Epithelial cell of esophagus (primary cell): ENCODE measurements around the gene TTC1.
A peak's percentile ranks its signal among the peaks of the same experiment; 100 is the strongest.
"Not testable (repeated sequence)": the region's sequence is repeated elsewhere in the genome, so short reads cannot be mapped to it uniquely, and the experiment has no call there.

ENCODE experiments used
- DNase-seq: peaks from one replicate; pipeline ENCODE4 v3.0.0; 2010; ENCODE audit warnings: low read depth
- H3K4me3 ChIP-seq: 2 replicates; pipeline ENCODE4 v1.5.1; 2011; ENCODE audit warnings: mild to moderate bottlenecking, low read length, control low read depth
- TF ChIP-seq, protein P1 (sequence below): IDR thresholded peaks from 2 replicates; pipeline ENCODE4 v1.5.1; 2011; ENCODE audit warnings: low read depth, mild to moderate bottlenecking, low read length, control low read depth, inconsistent platforms; ENCODE audit not compliant: insufficient read depth; ENCODE audit errors: missing control alignments

The TTC1 gene

DNA sequence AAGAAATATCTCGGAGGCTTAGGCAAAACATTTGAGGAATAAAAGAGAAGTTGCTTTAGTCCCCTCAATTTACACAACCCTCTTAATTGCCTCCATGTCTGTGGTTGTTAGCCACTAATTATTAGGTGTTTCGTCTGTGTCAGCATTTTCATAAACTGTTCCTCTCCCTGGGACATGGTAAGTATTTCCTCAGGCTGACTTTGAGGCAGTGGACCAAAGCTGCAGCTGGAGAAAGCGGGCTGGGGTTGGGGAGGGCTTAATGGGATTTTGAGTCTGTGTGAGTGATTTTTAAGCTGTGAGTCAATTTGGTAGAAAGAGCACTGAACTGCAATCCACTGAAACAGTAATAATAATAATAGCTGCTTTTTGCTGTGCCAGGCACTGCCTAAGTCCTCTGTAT is 13.0 kb upstream of the TTC1 start:
- TF ChIP-seq, protein P1, sequence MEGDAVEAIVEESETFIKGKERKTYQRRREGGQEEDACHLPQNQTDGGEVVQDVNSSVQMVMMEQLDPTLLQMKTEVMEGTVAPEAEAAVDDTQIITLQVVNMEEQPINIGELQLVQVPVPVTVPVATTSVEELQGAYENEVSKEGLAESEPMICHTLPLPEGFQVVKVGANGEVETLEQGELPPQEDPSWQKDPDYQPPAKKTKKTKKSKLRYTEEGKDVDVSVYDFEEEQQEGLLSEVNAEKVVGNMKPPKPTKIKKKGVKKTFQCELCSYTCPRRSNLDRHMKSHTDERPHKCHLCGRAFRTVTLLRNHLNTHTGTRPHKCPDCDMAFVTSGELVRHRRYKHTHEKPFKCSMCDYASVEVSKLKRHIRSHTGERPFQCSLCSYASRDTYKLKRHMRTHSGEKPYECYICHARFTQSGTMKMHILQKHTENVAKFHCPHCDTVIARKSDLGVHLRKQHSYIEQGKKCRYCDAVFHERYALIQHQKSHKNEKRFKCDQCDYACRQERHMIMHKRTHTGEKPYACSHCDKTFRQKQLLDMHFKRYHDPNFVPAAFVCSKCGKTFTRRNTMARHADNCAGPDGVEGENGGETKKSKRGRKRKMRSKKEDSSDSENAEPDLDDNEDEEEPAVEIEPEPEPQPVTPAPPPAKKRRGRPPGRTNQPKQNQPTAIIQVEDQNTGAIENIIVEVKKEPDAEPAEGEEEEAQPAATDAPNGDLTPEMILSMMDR = no peak
- DNase-seq = no peak

DNA sequence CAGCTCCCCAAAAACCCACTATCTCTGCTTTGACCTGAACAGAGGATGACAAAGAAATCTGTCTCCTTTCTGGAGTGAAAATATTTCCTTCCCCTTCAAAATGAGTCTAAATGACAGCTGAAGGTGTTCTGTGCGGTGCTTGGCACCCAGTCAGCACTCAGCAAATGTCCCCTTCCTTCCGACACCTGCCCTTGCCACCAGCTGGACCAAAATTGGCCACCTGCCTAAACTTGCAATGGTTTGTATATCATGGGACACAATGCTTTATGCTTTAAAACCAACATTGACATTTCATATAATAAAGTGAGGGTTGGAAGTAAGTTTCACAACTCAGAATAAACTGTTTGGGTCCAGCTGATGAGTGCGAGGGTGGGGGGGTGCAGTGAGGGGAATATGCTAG is 7.5 kb upstream of the TTC1 start:
- DNase-seq = no peak
- no peak overlapping the region for H3K4me3 ChIP-seq
- TF ChIP-seq, protein P1 = no peak

More for the DNA sequence above, 13.0 kb upstream of the TTC1 start:
- H3K4me3 ChIP-seq = no peak overlapping the region

DNA sequence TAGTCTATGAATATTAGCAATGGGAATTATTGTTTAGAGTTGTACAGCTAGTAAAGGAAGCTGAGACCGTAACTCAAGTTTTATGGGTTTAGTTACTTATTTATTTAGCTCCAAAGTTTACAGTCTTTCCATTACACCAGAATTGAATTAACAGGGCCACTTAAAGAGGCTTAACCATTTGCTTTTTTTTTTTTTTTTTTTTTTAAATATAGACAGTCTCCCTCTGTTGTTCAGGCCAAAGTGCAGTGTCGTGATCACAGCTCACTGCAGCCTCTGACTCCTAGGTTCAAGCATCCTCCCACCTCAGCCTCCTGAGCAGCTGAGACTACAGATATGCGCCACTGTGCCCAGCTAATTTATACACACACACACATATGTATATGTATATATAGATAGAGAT is 1.4 kb upstream of the TTC1 start:
- TF ChIP-seq, protein P1 = no peak
- no peak for DNase-seq
- H3K4me3 ChIP-seq = no peak overlapping the region

DNA sequence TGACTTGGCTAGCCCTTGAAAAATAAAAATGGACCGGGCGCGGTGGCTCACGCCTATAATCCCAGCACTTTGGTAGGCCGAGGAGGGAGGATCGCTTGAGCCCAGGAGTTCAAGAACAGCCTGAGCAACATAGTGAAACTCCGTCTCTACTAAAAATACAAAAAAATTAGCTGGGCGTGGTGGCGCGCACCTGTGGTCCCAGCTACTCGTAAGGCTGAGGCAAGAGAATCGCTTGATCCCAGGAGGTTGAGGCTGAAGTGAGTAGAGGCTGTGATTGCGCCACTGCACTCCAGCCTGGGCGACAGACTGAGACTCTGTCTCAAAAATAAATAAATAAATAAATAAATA is 436 bp upstream of the TTC1 start:
- not testable (repeated sequence) for DNase-seq, H3K4me3 ChIP-seq

DNA sequence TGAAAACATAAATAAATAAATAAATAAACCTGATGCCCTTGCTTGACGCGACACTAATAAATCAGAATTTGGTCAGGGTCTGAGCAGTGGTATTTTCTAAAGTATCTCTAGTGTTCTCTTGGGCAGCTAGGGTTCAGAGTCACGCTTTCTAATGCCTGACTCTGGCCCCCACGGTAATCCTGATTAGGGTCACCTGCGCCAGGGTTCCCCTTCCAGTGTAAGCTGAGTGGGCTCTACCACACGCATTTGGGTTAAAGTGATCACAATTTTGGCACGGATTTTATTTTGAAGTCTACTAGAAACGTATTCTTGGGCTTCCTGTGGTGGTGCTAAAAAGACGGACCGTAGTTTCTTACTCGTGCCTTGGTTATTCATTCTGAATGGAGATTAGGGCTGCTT is 651 bp downstream of the TTC1 start:
- H3K4me3 ChIP-seq = peak overlapping the region; percentile 77
- TF ChIP-seq, protein P1 = no peak
- DNase-seq = no peak

DNA sequence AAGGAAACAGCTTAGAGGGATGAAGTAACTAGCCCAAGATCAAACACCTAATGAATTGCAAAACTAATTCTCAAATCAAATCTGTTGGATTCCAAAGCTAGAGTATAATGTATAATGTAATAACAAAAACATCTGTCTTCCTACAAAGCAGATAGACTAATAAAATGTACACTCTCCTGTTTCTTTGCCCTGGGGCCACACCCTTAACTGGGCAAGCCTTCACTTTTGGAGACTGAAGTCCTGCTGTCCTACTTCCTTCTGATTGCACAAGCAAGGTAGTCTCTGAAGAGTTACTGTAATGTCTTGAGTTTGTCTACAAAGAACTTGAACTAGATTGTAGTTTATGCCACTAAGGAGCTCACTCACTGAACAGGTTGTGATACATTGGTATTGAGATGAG is 2.5 kb downstream of the TTC1 start:
- peak; percentile 44 for DNase-seq
- TF ChIP-seq, protein P1 = no peak
- H3K4me3 ChIP-seq = no peak overlapping the region

DNA sequence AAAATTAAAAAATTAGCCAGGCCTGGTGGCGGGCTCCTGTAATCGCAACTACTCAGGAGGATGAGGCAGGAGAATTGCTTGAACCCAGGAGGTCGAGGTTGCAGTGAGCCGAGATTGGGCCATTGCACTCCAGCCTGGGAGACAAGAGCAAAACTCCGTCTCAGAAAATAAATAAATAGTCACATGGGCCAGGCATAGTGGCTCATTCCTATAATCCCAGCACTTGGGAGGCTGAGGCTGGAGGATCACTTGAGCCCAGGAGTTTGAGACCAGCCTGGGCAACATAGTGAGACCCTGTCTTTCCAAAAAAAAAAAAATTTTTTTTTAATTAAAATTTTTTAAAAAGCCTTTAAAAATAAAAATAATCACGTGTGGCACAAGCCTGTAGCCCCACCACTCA is 5.3 kb downstream of the TTC1 start:
- not testable (repeated sequence) for DNase-seq, H3K4me3 ChIP-seq

DNA sequence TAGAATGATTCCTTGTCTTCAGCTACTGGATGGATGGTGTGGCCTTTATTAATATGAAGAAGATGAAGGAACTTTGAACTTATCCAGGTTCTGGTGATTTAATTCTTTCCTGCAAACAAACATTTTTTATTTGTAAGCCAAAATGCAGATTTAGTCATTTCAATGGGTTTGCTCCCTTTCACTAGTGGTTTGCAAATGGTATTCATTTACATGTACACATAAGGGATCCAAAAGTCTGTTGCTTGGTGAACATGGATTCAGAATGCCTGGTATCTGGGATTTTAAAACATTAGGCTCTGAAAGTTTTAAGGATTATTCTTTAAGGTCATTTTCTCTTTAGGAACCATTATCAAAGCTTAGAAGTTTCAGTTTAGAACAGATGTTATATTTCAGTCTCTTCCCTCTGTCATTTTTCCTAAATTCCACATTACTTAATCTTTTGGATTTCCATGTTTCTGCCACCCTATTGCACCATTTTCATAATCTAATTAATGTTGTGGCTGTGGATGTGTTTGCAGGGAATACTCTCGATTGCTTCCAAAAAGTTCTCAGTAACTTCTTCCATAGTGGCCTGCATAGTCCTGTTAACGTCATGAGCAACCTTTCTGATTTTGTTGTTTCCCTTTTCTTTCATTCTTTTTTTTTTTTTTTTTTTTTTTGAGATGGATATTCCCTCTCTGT is 10.1 kb downstream of the TTC1 start:
- no peak for DNase-seq
- no peak overlapping the region for H3K4me3 ChIP-seq
- TF ChIP-seq, protein P1 = no peak
